Upper lobe of right lung (tissue), 1 donor: ENCODE data around the gene HNRNPL. TPM values are rescaled to one million over a fixed set of nuclear protein-coding genes. Genes with fewer than 3 reads are reported as not detected.

Experiments used
- ATAC-seq: fragments of 200-7000 bp; cut with Tn5 transposase; one replicate; pipeline ENCODE4 v1.9.1; 2020; ENCODE audit warnings: mild to moderate bottlenecking, moderate library complexity
- DNase-seq: peaks from one replicate; pipeline ENCODE4 v3.0.0-alpha.2; 2020
- H3K27ac ChIP-seq: fragments of 200-600 bp; one replicate; pipeline ENCODE4 v1.8.0; 2022
- H3K27me3 ChIP-seq: fragments of 200-600 bp; one replicate; pipeline ENCODE4 v1.8.0; 2022; ENCODE audit warnings: mild to moderate bottlenecking
- H3K36me3 ChIP-seq: fragments of 200-600 bp; one replicate; pipeline ENCODE4 v1.8.0; 2022
- H3K4me1 ChIP-seq: fragments of 200-600 bp; one replicate; pipeline ENCODE4 v1.8.0; 2022
- H3K4me3 ChIP-seq: fragments of 200-600 bp; one replicate; pipeline ENCODE4 v1.8.0; 2022; ENCODE audit warnings: mild to moderate bottlenecking
- H3K9me3 ChIP-seq: fragments of 200-600 bp; one replicate; pipeline ENCODE4 v1.8.0; 2022
- CTCF ChIP-seq: fragments of 200-600 bp; IDR thresholded peaks from one replicate; pipeline ENCODE4 v1.8.0; 2022; ENCODE audit warnings: antibody characterized with exemption
- intact Hi-C: fragments of 100-400 bp; cut with DNase I; formaldehyde crosslinking; loops from one replicate; pipeline ENCODE4 v1.11.0; 2022
- total RNA-seq: library from RNA; stranded (reverse); fragmentation: NEBNext Ultra II Directional; extraction: Animal tissue kit (Norgen Biotek cat#: 25700); gene quantifications from one replicate; pipeline ENCODE4 v1.2.1, GENCODE V29; 2021
- donor health status: DM: no; HTN: yes; CAD: no; lungs with severe emphysema.

HNRNPL gene
- total RNA-seq, 1 donor from 2014 or later: 248 TPM

DNA sequence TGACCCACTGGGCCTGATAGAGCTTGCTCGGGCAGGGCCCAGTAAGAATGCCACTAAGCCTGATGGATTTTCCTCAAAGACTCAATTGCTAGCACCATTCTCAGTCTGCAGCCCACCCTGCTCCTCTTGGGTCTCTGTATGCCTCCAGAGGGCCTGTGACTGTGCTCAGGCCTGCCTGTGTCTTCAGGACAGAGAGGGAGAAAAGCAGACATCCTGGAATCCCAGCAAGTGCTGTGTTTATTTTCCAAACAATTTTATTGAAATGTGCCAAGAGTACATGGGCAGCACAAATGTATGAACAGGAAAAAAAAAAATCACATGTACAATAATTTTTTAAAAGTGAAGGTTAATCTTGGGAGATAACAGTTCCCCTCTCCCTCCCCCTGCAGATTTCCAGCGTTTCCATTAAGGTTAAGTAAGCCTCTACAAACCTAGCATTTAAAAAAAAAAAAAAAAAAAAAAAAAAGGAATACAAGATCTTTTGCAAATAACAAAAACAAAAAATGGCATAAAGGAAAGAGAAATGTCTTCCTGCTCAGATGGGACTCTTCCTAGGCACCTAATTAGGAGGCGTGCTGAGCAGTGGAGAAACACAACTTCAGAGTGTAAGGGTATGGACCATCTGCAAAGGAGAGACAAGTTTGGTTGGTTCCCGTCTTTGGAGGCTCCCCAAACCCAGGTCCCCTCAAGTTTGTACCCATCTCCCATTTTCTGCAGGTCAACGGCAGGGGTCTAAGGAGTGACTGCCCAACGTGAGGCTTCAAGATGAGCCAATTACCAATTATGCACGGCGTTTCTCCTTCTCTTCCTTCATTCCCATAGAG, 13.4 kb downstream of the HNRNPL start:
- ATAC-seq: no peak
- peak overlapping the region; percentile 30 for H3K27ac ChIP-seq
- H3K4me1 ChIP-seq: peaks cover 17% of the 10 kb centered on the region
- H3K4me3 ChIP-seq: no peak overlapping the region
- H3K36me3 ChIP-seq: peaks cover 61% of the 10 kb centered on the region
- intact Hi-C loops: no loop called here
- H3K27me3 ChIP-seq: no peaks in the 10 kb centered on the region
- no peaks in the 10 kb centered on the region for H3K9me3 ChIP-seq
- no peak for TF ChIP-seq CTCF
- DNase-seq: no peak

GRCh38 chr19:38834590-38834989, 15.2 kb downstream of the HNRNPL start:
- no peak for TF ChIP-seq CTCF
- DNase-seq: no peak
- intact Hi-C loops: no loop called here
- H3K27ac ChIP-seq: no peak overlapping the region
- H3K9me3 ChIP-seq: no peaks in the 10 kb centered on the region
- no peak for ATAC-seq
- H3K4me3 ChIP-seq: no peak overlapping the region
- H3K27me3 ChIP-seq: no peaks in the 10 kb centered on the region
- H3K4me1 ChIP-seq: peaks cover 32% of the 10 kb centered on the region
- H3K36me3 ChIP-seq: peaks cover 48% of the 10 kb centered on the region

DNA sequence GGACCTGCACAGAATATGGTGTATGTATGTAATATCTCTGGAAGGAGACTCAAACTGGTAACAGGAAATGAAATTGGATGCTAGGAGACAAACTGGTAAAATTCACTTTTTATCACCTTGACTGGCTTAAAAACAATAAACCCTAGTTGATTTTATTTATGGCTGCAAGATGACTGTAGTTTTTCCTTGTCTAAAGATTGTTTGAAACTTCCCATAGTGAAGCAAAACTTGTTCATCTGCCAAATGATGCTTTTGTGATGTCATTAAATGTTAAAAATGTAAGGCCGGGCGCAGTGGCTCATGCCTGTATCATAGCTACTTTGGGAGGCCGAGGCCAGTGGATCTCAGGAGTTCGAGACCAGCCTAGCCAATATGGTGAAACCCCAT, 15.7 kb downstream of the HNRNPL start:
- peaks cover 48% of the 10 kb centered on the region for H3K36me3 ChIP-seq
- H3K4me3 ChIP-seq: no peak overlapping the region
- H3K4me1 ChIP-seq: peaks cover 34% of the 10 kb centered on the region
- TF ChIP-seq CTCF: no peak
- intact Hi-C loops: no loop called here
- no peak overlapping the region for H3K27ac ChIP-seq
- H3K9me3 ChIP-seq: no peaks in the 10 kb centered on the region
- no peaks in the 10 kb centered on the region for H3K27me3 ChIP-seq
- DNase-seq (no peak), ATAC-seq (no peak)

GRCh38 chr19:38833092-38833425, 16.7 kb downstream of the HNRNPL start:
- Histone ChIP-seq H3K4me1 (peaks cover 28% of the 10 kb centered on the region), H3K27me3 (no peaks in the 10 kb centered on the region), H3K27ac (peak overlapping the region; percentile 93), H3K4me3 (no peak overlapping the region), H3K36me3 (peaks cover 48% of the 10 kb centered on the region), H3K9me3 (no peaks in the 10 kb centered on the region)
- intact Hi-C loops: no loop called here
- TF ChIP-seq CTCF: no peak
- no peak for ATAC-seq
- DNase-seq: no peak

- intact Hi-C loops: no loop called here
- H3K36me3 ChIP-seq: peaks cover 44% of the 10 kb centered on the region
- H3K4me3 ChIP-seq: peak overlapping the region; percentile 80
- peak; percentile 92 for DNase-seq
- no peak for TF ChIP-seq CTCF
- no peaks in the 10 kb centered on the region for H3K27me3 ChIP-seq
- H3K27ac ChIP-seq: peak overlapping the region; percentile 93
- no peaks in the 10 kb centered on the region for H3K9me3 ChIP-seq
- H3K4me1 ChIP-seq: peaks cover 28% of the 10 kb centered on the region
- ATAC-seq: peak; percentile 80
Observed at GRCh38 chr19:38831142-38831605, 18.6 kb downstream of the HNRNPL start.
